Cardiac muscle cell (in vitro differentiated cells and primary cell): ENCODE data around the gene PPFIA4. TPM values are rescaled to one million over a fixed set of nuclear protein-coding genes. Genes with fewer than 3 reads are reported as not detected.
"Not testable (repeated sequence)": the region's sequence is repeated elsewhere in the genome, so short reads cannot be mapped to it uniquely, and the experiment has no call there.

ENCODE experiments used
- DNase-seq, 2 donors: peaks; one replicate each; pipeline versions ENCODE4 v3.0.0 to v3.0.0-alpha.2; 2010 to 2017; ENCODE audit warnings: low read depth in 1 of 2, low spot score in 1 of 2
- H3K27ac ChIP-seq: fragments of 200-600 bp; sonication (generic); 2 replicates; pipeline ENCODE4 v1.5.1; 2016
- H3K27me3 ChIP-seq: fragments of 200-600 bp; sonication (generic); 2 replicates; pipeline ENCODE4 v1.6.0; 2016; ENCODE audit warnings: control low read depth
- H3K36me3 ChIP-seq: fragments of 200-600 bp; sonication (generic); 2 replicates; pipeline ENCODE4 v1.5.1; 2016; ENCODE audit warnings: control low read depth
- H3K4me1 ChIP-seq: fragments of 200-600 bp; sonication (generic); 2 replicates; pipeline ENCODE4 v1.8.1; 2017; ENCODE audit warnings: low read depth, mild to moderate bottlenecking, mixed run types
- H3K4me3 ChIP-seq: fragments of 200-600 bp; sonication (generic); 2 replicates; pipeline ENCODE4 v1.5.1; 2016; ENCODE audit warnings: mild to moderate bottlenecking
- H3K9me3 ChIP-seq: fragments of 200-600 bp; sonication (generic); 2 replicates; pipeline ENCODE4 v1.5.1; 2017; ENCODE audit warnings: low read depth, mild to moderate bottlenecking, control low read depth
- CTCF ChIP-seq: IDR thresholded peaks from 2 replicates; pipeline ENCODE4 v1.5.1; 2012; ENCODE audit warnings: low read depth, mild to moderate bottlenecking, low read length
- polyA plus RNA-seq: library from polyadenylated mRNA; unstranded; fragments of >200 nt; fragmentation: Nextera tagmentation; extraction: Ambion mirVana; gene quantifications from 2 replicates; pipeline ENCODE4 v1.2.1, GENCODE V29; 2016
- total RNA-seq: library from RNA; depleted of rRNA; stranded (reverse); fragments of >200 nt; gene quantifications from 2 replicates; pipeline ENCODE4 v1.2.3, GENCODE V29; 2016

PPFIA4 gene
- total and polyA plus RNA-seq, 2 experiments from 2014 or later = 97.5 to 207 TPM

DNA sequence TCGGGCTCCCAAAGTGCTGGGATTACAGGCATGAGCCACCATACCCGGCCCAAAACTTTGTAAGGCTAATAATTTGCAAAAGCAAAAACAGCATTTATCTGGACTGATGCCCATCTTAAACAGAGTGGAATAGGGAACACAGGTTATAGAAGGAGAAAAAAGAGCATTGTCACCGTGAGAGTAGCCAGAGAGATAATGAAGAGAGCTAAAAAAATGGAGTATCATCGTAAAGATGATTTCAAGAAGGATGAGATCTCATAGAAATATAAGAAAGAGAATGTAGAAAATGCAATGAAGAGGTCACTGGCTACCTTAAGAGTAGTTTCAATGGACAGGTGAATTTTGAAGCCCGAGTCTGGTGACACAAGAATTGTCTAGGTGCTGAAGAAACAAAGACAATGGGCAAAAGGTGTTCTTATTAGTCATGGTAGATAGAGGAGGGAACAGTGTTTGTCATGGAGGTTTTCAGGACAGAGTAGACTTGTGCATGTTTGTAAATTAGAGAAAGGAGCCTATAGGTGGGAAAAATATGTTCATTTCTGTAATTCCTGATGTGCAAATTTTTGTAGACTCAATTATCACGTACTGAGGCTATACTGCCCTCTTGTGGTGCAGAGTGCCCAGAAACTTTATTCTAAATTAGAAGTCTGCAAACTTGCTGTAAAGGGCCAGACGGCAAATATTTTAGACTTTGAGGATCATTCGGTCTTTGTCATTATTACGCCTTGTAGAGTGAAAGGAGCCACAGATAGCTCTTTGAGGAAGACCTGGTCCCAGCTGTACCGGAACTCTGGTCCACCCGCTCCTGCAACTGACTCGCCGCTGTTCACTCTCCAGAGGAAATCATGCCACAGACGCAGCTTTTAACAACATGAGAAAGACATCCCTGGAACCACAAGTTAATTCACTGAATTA, 27.2 kb upstream of the PPFIA4 start:
- peak; percentile 68 for DNase-seq
- no peak overlapping the region for H3K27ac ChIP-seq
- no peaks in the 10 kb centered on the region for H3K36me3 ChIP-seq
- no peaks in the 10 kb centered on the region for H3K4me1 ChIP-seq
- peaks cover 22% of the 10 kb centered on the region for H3K27me3 ChIP-seq
- no peaks in the 10 kb centered on the region for H3K9me3 ChIP-seq
- H3K4me3 ChIP-seq = no peak overlapping the region
- TF ChIP-seq CTCF = peak; percentile 78

GRCh38 chr1:203000217-203000944, 25.9 kb upstream of the PPFIA4 start:
- Histone ChIP-seq H3K27me3 (peaks cover 21% of the 10 kb centered on the region), H3K36me3 (no peaks in the 10 kb centered on the region), H3K4me3 (no peak overlapping the region), H3K27ac (no peak overlapping the region), H3K9me3 (no peaks in the 10 kb centered on the region), H3K4me1 (no peaks in the 10 kb centered on the region)
- no peak for TF ChIP-seq CTCF
- no peak for DNase-seq

- no peaks in the 10 kb centered on the region for H3K9me3 ChIP-seq
- no peaks in the 10 kb centered on the region for H3K36me3 ChIP-seq
- peaks cover 7% of the 10 kb centered on the region for H3K27me3 ChIP-seq
- no peaks in the 10 kb centered on the region for H3K4me1 ChIP-seq
- H3K27ac ChIP-seq = no peak overlapping the region
- no peak overlapping the region for H3K4me3 ChIP-seq
- DNase-seq = no peak
- no peak for TF ChIP-seq CTCF
Measured at GRCh38 chr1:203001986-203002385, 24.3 kb upstream of the PPFIA4 start.

DNA sequence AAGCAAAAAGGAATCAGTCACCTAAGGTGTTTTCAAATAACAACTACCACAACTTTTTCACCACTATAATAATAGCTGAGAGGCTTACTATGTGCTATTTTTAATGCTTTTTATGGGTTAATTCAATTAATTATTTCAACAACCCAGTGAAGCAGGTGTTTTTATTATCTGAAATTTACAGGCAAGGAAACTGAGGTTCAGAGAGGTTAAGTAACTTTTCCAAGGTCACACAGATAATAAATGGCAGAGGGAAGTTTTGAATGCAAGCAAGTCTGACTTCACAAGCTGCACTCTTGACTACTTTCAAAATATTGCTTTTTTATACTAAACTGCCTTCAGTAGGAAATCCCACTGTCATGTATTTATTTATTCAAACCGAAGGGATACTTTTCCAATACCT, 23.3 kb upstream of the PPFIA4 start:
- no peak overlapping the region for H3K4me3 ChIP-seq
- H3K27me3 ChIP-seq = no peaks in the 10 kb centered on the region
- H3K9me3 ChIP-seq = no peaks in the 10 kb centered on the region
- no peak for DNase-seq
- no peaks in the 10 kb centered on the region for H3K4me1 ChIP-seq
- no peaks in the 10 kb centered on the region for H3K36me3 ChIP-seq
- TF ChIP-seq CTCF = no peak
- H3K27ac ChIP-seq = no peak overlapping the region

DNA sequence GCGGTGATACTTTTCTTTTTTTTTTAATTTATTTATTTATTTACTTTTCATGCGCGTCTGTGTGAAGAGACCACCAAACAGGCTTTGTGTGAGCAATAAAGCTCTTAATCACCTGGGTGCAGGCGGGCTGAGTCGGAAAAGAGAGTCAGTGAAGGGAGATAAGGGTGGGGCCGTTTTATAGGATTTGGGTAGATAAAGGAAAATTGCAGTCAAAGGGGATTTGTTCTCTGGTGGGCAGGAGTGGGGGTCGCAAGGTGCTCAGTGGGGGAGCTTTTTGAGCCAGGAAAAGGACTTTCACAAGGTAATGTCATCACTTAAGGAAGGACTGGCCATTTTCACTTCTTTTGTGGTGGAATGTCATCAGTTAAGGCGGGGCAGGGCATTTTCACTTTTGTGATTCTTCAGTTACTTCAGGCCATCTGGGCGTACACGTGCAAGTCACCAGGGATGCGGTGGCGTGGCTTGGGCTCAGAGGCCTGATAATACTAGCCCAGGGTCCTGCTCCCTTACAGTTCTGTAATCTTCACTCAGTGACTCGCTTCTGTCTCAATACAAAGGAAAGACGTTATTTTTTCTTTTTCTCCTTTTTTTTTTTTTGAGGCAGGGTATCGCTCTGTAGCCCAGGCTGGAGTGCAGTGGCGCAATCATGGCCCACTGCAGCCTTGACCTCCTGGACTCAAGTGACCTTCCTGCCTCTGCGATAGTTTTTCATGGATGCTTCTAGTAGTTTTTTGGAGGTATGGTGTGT, 20.7 kb upstream of the PPFIA4 start:
- H3K27me3 ChIP-seq, H3K4me1 ChIP-seq, DNase-seq, H3K4me3 ChIP-seq, H3K9me3 ChIP-seq: not testable (repeated sequence)
- Histone ChIP-seq H3K36me3 (peaks cover 18% of the 10 kb centered on the region), H3K27ac (peak overlapping the region; percentile 96)
